ENCODE results near the gene NTMT1.

GRCh38 chr9:129619787-129620668 lies 5.9 kb upstream of the NTMT1 start:
- TF ChIP-seq POLR2A (IDR thresholded peaks at IDR 0.05; ENCODE audit: low read length) (no peak), GATA1 (IDR thresholded peaks at IDR 0.05; ENCODE audit: low read depth, low read length) (no peak)

Measured in erythroblast (primary cell).